DND-41 (cell line): ENCODE data around the gene ZNF445.
"Not testable (repeated sequence)": the region's sequence is repeated elsewhere in the genome, so short reads cannot be mapped to it uniquely, and the experiment has no call there.

ENCODE experiments used
- ATAC-seq: fragments of 200-7000 bp; cut with Tn5 transposase; 3 replicates; pipeline ENCODE4 v1.9.1; 2021; ENCODE audit warnings: low read depth; ENCODE audit not compliant: insufficient read depth
- DNase-seq: peaks from one replicate; pipeline ENCODE4 v3.0.0-alpha.2; 2020
- H2AFZ ChIP-seq: 2 replicates; pipeline ENCODE4 v1.6.0; 2012; ENCODE audit warnings: low read depth, low read length
- H3K27ac ChIP-seq: 2 replicates; pipeline ENCODE4 v1.5.1; 2012; ENCODE audit warnings: low read length, inconsistent platforms
- H3K27me3 ChIP-seq: fragments of 200-600 bp; sonication (generic); 2 replicates; pipeline ENCODE4 v1.6.0; 2012; ENCODE audit warnings: low read length, mild to moderate bottlenecking, inconsistent platforms; ENCODE audit not compliant: insufficient read depth, poor library complexity
- H3K36me3 ChIP-seq: 2 replicates; pipeline ENCODE4 v1.5.1; 2012; ENCODE audit warnings: low read length, inconsistent platforms; ENCODE audit not compliant: insufficient read depth
- H3K4me1 ChIP-seq: 2 replicates; pipeline ENCODE4 v1.5.1; 2012; ENCODE audit warnings: mild to moderate bottlenecking, low read length; ENCODE audit not compliant: insufficient read depth
- H3K4me2 ChIP-seq: 2 replicates; pipeline ENCODE4 v1.6.0; 2012; ENCODE audit warnings: mild to moderate bottlenecking, moderate library complexity, low read length, inconsistent platforms; ENCODE audit not compliant: insufficient read depth
- H3K4me3 ChIP-seq, 2 experiments: fragments of 200-600 bp in 1 of 2; shearing (Covaris generic) in 1 of 2; 2 replicates each; pipeline ENCODE4 v1.5.1; 2012 to 2016; ENCODE audit warnings: inconsistent platforms in 2 of 2, low read length in 2 of 2, mild to moderate bottlenecking in 2 of 2, low read depth in 1 of 2, moderate library complexity in 1 of 2
- H3K79me2 ChIP-seq: 2 replicates; pipeline ENCODE4 v1.6.0; 2012; ENCODE audit warnings: low read length, inconsistent platforms; ENCODE audit not compliant: insufficient read depth
- H3K9ac ChIP-seq: 2 replicates; pipeline ENCODE4 v1.6.0; 2012; ENCODE audit warnings: low read depth, mild to moderate bottlenecking, inconsistent platforms, low read length, moderate library complexity
- H3K9me3 ChIP-seq: 2 replicates; pipeline ENCODE4 v1.5.1; 2012; ENCODE audit warnings: low read length, moderate library complexity, mild to moderate bottlenecking, inconsistent platforms; ENCODE audit not compliant: insufficient read depth, severe bottlenecking
- H4K20me1 ChIP-seq: 2 replicates; pipeline ENCODE4 v1.6.0; 2012; ENCODE audit warnings: low read length; ENCODE audit not compliant: insufficient read depth
- CTCF ChIP-seq: IDR thresholded peaks from 2 replicates; pipeline ENCODE4 v1.5.1; 2012; ENCODE audit warnings: borderline replicate concordance, low read length, moderate library complexity, mild to moderate bottlenecking; ENCODE audit not compliant: poor library complexity, severe bottlenecking; ENCODE audit errors: extremely low read depth
- EZH2 ChIP-seq: IDR thresholded peaks from 3 replicates; pipeline ENCODE4 v1.6.1; 2012; ENCODE audit warnings: borderline replicate concordance, low read depth, mild to moderate bottlenecking, moderate library complexity, low read length, inconsistent platforms; ENCODE audit not compliant: severe bottlenecking

ZNF445 gene

GRCh38 chr3:44469914-44470313 lies 7.6 kb downstream of the ZNF445 start:
- no peak overlapping the region for H3K27ac ChIP-seq
- H3K27me3 ChIP-seq = no peaks in the 10 kb centered on the region
- no peak overlapping the region for H3K9ac ChIP-seq
- DNase-seq (no peak), ATAC-seq (no peak)
- H3K9me3 ChIP-seq = no peaks in the 10 kb centered on the region
- no peak for TF ChIP-seq EZH2
- TF ChIP-seq CTCF = no peak
- H3K79me2 ChIP-seq = peaks cover 87% of the 10 kb centered on the region
- H4K20me1 ChIP-seq = peaks cover 28% of the 10 kb centered on the region
- H3K4me2 ChIP-seq = no peak overlapping the region
- H3K4me3 ChIP-seq = no peak overlapping the region
- H3K4me1 ChIP-seq = peaks cover 9% of the 10 kb centered on the region; the same call in 1 of the 2 replicates
- peaks cover 44% of the 10 kb centered on the region for H3K36me3 ChIP-seq
- H2AFZ ChIP-seq = no peak overlapping the region

GRCh38 chr3:44468572-44469520 lies 8.6 kb downstream of the ZNF445 start:
- H3K36me3 ChIP-seq = peaks cover 54% of the 10 kb centered on the region
- DNase-seq = no peak
- H2AFZ ChIP-seq = no peak overlapping the region
- no peak overlapping the region for H3K4me3 ChIP-seq
- ATAC-seq = no peak
- peaks cover 28% of the 10 kb centered on the region for H4K20me1 ChIP-seq
- no peak for TF ChIP-seq EZH2
- TF ChIP-seq CTCF = no peak
- H3K4me1 ChIP-seq = peaks cover 2% of the 10 kb centered on the region; the same call in 1 of the 2 replicates
- no peaks in the 10 kb centered on the region for H3K9me3 ChIP-seq
- H3K4me2 ChIP-seq = no peak overlapping the region
- peaks cover 82% of the 10 kb centered on the region for H3K79me2 ChIP-seq
- no peak overlapping the region for H3K9ac ChIP-seq
- H3K27me3 ChIP-seq = no peaks in the 10 kb centered on the region
- no peak overlapping the region for H3K27ac ChIP-seq

GRCh38 chr3:44468099-44468537 lies 9.4 kb downstream of the ZNF445 start:
- ATAC-seq = not testable (repeated sequence)

GRCh38 chr3:44467241-44467640 lies 10.2 kb downstream of the ZNF445 start:
- H3K27ac ChIP-seq = no peak overlapping the region
- H3K9ac ChIP-seq = no peak overlapping the region
- ATAC-seq = no peak
- H3K36me3 ChIP-seq = peaks cover 68% of the 10 kb centered on the region
- no peak for TF ChIP-seq CTCF
- no peak for TF ChIP-seq EZH2
- no peaks in the 10 kb centered on the region for H3K27me3 ChIP-seq
- DNase-seq = no peak
- no peak overlapping the region for H3K4me2 ChIP-seq
- H2AFZ ChIP-seq = no peak overlapping the region
- no peak overlapping the region for H3K4me3 ChIP-seq
- H3K79me2 ChIP-seq = peaks cover 74% of the 10 kb centered on the region
- H4K20me1 ChIP-seq = peaks cover 20% of the 10 kb centered on the region
- no peaks in the 10 kb centered on the region for H3K4me1 ChIP-seq
- peaks cover 3% of the 10 kb centered on the region for H3K9me3 ChIP-seq

More at GRCh38 chr3:44468099-44468537, 9.4 kb downstream of the ZNF445 start:
- not testable (repeated sequence) for H3K4me1 ChIP-seq, H3K9me3 ChIP-seq, H3K9ac ChIP-seq, DNase-seq, H2AFZ ChIP-seq, H3K4me3 ChIP-seq, H3K27me3 ChIP-seq, H3K27ac ChIP-seq, H3K4me2 ChIP-seq
- H4K20me1 ChIP-seq = peaks cover 28% of the 10 kb centered on the region
- H3K79me2 ChIP-seq = peaks cover 79% of the 10 kb centered on the region
- H3K36me3 ChIP-seq = peaks cover 60% of the 10 kb centered on the region

GRCh38 chr3:44464920-44465319 lies 12.6 kb downstream of the ZNF445 start:
- not testable (repeated sequence) for DNase-seq, H3K4me2 ChIP-seq, H3K4me3 ChIP-seq, ATAC-seq, H3K27ac ChIP-seq, H3K4me1 ChIP-seq, H3K9ac ChIP-seq, H2AFZ ChIP-seq, H3K27me3 ChIP-seq, H4K20me1 ChIP-seq
- peaks cover 22% of the 10 kb centered on the region for H3K9me3 ChIP-seq
- H3K36me3 ChIP-seq = peaks cover 78% of the 10 kb centered on the region
- H3K79me2 ChIP-seq = peaks cover 69% of the 10 kb centered on the region
